ENCODE data around the gene CCDC50.

Gene CCDC50

DNA sequence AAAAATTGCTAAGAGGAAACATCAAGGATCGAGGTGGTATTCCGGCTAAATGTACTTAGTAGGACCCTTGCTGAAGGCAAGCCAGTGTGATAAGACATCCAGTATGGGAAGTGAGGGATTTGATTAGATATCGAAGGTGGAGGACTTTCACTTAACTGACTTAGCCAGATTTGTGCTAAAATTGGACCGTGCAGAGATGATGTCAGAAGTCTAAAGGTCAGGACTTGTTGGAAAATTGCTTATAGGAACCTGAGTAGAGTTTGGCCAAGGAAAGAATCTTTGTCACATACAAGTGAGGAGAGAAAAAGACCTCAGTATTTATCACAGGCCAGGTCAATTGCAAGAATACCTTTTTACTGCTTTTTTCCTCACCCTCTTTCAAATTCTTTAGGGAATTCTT, 100.9 kb downstream of the CCDC50 start:
- DNase-seq = no peak

DNA sequence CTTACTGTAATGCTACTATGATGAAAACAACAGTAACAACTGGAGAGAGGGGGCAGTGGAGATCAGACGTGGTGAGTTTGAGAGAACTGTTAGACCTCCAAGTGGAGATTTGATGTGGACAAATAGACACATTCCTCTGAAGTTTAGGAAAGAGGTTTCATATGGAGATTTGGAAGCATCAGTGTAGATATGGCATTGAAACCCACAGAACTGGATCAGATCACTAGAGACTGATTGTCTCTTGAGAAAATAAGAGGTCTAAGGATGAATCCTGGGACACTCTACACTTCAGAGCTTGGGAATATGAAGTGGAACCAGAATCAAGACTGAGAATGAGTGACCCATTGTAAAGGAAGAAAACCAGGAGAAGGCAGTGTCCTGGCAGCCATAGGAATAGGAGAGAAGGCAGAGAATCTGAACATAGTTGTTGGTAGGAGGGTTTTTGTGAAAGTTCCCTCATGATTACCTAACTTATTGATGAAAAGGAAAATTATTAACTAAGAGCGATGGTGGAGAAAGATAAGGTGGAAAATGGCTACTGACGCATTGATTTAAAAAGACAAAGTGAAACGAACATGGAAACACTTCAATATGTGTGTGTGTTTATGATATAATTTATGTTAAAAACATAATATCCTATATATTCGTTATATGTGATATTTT, 102.1 kb downstream of the CCDC50 start:
- DNase-seq = no peak

DNA sequence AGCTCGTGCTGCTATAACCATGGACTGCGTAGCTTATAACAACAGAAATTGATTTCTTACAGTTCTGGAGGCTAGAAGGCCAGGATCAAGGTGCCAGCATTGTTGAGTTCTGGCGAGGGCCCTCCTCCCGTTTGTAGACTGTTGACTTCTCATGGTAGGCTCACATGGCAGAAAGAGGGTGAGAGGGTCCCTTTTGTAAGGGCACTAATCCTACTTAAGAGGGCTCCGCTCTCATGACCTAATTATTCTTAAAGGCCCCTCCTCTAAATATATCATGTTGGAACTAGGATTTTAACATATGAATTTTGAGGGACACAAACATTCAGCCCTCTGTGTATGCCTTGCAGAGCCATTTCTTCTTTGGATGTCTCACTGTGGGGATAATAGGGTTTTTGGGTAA, 103.0 kb downstream of the CCDC50 start:
- DNase-seq = no peak

DNA sequence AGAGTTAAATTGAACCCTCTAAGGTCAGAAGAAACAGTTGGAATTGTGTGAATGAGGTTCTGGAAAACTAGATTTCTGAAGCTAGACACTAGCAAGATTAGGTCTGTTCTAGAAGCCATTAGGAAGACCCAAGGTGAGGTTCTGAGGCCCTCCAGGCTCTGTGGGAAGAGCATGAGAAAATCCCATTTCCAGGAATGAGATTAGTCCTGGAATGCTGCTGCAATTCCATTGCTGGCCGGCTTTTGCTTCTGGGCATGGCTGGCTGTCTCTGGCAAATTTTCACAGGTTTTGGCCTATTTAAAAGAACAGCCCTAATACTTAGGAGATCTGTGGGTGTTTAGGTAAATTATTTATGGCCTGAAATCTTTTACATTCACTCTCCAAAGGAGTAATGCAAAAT, 104.8 kb downstream of the CCDC50 start:
- no peak for DNase-seq

DNA sequence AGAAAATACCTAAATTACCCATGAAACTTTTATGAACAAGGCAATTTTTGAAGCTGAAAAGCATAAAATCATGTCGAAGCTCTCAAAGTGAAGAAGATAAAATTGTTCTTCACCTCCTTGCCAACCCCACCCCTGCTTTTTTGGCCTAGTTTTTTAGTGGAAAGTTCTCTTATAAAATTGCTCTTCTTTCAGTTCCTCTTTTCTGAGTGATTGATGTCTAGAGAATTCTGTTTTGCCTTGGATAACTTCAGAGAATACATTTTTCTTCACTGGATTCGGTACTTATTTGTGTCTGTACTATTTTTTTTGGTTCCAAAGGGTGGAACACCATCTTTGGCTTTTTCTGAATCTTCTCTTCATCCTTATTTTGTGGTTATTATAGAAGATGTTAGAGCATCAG, 106.8 kb downstream of the CCDC50 start:
- no peak for DNase-seq

DNA sequence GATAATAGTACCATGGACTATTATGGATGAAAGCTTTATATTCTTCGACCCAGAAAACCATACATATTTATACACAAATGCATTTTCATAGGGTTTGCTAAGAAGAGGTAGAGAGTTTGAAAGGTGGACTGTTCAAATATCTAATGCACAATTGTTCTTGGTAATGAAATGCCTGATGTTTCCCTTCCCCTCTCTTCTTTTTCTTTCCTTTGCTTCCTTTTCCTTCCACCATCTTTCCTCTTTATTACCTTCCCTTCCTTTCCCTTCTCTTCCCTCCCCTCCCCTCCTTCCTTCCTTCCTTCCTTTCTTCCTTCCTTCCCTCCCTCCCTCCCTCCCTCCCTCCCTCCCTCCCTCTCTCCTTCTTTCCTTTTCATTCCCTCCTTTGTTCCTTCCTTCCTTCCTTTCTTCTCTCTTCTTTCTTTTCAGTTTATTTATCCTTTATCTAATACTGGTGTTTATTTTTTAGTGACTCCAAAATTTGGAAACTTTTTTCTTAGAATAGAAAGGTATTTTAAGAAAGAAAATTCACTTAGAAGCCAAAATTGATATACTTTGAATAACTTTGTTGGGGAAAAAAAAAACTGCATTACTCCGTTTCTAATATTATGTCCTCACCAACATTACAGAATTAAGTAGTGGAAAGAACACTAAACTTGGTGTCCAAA, 109.1 kb downstream of the CCDC50 start:
- no peak for DNase-seq

DNA sequence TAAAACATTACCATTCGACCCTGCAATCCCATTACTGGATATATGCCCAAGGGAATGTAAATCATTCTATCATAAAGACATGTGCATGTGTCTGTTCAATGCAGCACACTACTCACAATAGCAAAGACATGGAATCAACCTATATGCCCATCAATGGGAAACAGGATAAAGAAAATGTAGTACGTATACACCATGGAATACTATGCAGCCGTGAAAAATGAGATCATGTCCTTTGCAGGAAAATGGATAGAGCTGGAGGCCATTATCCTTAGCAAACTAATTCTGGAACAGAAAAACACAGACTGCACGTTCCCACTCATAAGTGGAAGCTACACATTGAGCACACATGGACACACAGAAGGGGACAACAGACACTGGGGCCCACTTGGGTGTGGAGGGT, 111.3 kb downstream of the CCDC50 start:
- no peak for DNase-seq

DNA sequence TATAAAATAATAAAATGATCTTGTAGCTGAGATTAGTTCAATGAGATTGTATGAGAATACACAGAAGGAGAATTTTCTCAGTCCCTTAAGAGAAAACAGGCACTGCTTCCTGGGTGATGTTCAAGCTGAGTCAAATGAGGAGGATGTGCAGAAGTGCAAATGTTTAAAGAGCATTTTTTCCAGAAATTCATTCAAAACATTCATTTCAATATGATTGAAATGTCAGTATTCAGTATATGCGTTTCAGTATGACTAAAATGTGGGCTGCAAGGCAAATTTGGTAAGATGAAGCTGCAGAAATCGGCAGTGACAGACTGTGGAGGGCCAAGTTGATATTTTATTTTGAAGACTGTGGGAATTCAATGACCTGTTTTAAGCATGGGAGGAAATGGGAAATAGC, 112.5 kb downstream of the CCDC50 start:
- no peak for DNase-seq

DNA sequence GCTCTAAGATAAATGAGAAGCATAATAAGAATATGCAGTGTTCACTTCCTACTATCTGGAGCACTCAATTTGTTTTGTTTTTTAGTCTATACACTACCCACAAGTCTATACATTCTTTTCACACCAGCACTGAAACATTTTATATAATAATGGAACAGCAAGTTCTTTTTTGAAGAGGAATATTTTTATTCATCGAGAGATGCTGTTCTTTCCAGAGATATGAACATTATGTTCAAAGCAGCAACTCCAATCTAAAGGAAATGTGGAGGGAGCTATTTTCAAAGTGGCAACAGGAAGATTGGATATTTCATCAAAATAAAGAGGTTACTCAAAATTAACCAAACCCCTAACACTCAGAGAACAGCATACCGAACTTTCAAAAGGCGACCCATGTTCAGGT, 115.4 kb downstream of the CCDC50 start:
- DNase-seq = no peak

Data from SIG-M5 (cell line).